ENCODE measurements around the gene DLX5. TPM values are rescaled to one million over a fixed set of nuclear protein-coding genes. Genes with fewer than 3 reads are reported as not detected.

DLX5 gene
- total RNA-seq (2022; extraction: Qiagen RNA extraction) = not detected in 5 replicates

DNA sequence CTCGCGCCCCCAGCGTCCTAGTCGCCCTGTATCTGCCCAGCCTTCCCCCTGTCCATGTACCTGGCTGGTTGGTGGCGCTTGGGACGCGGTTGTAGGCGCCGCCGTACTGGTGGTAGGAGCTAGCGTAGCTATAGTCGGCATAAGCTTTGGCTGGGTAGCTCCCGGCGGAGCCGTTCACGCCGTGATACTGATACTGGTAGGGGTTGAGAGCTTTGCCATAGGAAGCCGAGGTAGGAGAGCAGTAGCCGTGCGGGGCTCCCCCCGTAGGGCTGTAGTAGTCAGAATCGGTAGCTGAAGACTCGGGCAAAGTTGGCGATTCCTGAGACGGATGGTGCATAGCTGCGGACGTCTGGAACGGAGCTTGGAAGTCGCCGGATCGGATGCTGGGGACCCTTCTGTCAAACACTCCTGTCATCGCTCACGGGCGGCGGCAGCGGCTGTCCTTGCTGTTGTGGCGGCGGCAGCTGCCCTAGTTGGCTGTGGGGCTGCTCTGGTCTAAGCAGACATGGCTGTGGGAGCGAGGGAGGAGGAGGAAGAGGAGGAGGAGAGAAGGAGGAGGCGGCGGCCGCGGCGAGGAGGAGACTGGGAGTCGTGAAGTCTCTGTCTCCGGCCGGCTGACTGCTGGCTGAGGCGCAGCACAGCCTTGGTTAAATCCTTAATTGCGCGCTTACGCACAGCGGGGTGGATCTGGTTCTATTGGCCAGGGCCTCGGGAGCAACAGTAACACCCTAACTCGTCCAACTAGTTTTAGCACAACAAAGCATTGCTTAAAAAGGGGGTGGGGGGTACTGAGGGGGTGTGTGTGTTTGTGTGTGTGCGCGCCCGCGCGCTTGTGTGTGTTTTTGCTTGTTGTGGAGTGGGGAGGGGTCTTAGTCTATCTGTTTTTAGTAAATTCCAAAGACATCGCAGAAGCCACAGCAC, at the start of gene DLX5:
DLX5 (minus strand) TSS at position 623 of the 921 bp plus-strand sequence; CDS start at position 415, 208 bp downstream.

DNA sequence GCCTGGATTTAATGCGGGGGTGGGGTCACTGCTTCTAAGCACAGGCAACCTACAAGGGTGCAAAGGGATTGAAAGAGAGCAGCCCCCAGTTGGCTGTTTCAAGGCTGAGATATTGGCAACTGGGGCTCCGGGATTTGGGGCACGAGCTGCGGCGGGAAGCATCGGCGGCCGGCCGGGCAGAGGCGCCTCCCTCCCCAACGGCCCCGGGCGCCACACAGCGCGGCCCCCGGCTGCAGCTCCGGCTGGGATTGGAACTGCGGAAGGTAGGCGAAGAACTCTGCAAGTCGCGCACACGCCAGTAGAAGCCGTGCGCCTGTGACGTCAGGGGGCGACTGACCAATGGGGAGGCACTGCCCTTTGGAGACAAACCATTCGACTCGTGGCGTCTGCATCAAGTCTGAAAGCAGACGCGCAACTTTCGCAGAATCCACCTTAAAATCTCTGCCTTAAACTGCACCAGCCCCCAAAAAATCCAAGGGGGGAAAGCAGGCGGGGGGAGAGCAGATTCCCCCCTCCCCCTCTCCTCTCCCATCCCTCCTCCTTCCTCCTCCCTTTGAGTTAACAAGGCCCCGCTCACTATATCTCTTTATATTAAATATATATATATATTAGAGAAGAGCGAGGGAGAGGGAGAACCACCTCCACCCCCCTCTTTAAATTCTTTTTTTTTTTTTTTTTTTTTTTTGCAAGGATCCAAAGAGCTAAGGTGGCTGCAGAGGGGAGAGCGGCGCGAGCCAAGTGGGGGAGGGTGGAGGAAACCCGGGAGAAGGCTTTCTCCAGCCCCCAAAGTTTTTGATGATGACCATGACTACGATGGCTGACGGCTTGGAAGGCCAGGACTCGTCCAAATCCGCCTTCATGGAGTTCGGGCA, 19.2 kb downstream of the DLX5 start, which contains the start of gene DLX6:
DLX6 (plus strand) TSS at position 371 of the 872 bp plus-strand sequence; CDS start at position 796, 425 bp downstream.

Other genes starting within 250 kb of the DLX5 start
- gene DLX6, start 19.3 kb downstream of the DLX5 start, total RNA-seq (2022; extraction: Qiagen RNA extraction) = not detected in 5 replicates
- 18.2 to 44.9 TPM (median 20.0 TPM) in 5 replicates for gene SDHAF3, start 92.9 kb upstream of the DLX5 start, total RNA-seq (2022; extraction: Qiagen RNA extraction)